ENCODE results near the gene ESYT3.
"Not testable (repeated sequence)": the region's sequence is repeated elsewhere in the genome, so short reads cannot be mapped to it uniquely, and the experiment has no call there.

Gene ESYT3

GRCh38 chr3:138443521-138444503 is 9.4 kb downstream of the ESYT3 start:
- DNase-seq = no peak

GRCh38 chr3:138445236-138445635 is 10.8 kb downstream of the ESYT3 start:
- DNase-seq = no peak

- DNase-seq = no peak
Measured at GRCh38 chr3:138445654-138446053, 11.2 kb downstream of the ESYT3 start.

- no peak for DNase-seq
Measured at GRCh38 chr3:138448631-138449030, 14.2 kb downstream of the ESYT3 start.

- DNase-seq = no peak
Measured at GRCh38 chr3:138449490-138449889, 15.1 kb downstream of the ESYT3 start.

- DNase-seq = no peak
Measured at GRCh38 chr3:138450181-138450580, 15.8 kb downstream of the ESYT3 start.

GRCh38 chr3:138450704-138451424 is 16.4 kb downstream of the ESYT3 start:
- no peak for DNase-seq

GRCh38 chr3:138451595-138452162 is 17.3 kb downstream of the ESYT3 start:
- no peak for DNase-seq

GRCh38 chr3:138452436-138452835 is 18.0 kb downstream of the ESYT3 start:
- no peak for DNase-seq

GRCh38 chr3:138453940-138454339 is 19.5 kb downstream of the ESYT3 start:
- DNase-seq = not testable (repeated sequence)

GRCh38 chr3:138455801-138456716 is 21.6 kb downstream of the ESYT3 start:
- peak; percentile 36 for DNase-seq

GRCh38 chr3:138456961-138457862 is 22.8 kb downstream of the ESYT3 start:
- peak; percentile 40 for DNase-seq

GRCh38 chr3:138457863-138458735 is 23.7 kb downstream of the ESYT3 start:
- peak; percentile 38 for DNase-seq

GRCh38 chr3:138458774-138459499 is 24.5 kb downstream of the ESYT3 start:
- no peak for DNase-seq

- DNase-seq = peak; percentile 44
Measured at GRCh38 chr3:138459619-138460535, 25.5 kb downstream of the ESYT3 start.

- DNase-seq = peak; percentile 35
Measured at GRCh38 chr3:138460536-138461205, 26.3 kb downstream of the ESYT3 start.

- no peak for DNase-seq
Measured at GRCh38 chr3:138461246-138461645, 26.8 kb downstream of the ESYT3 start.

- peak; percentile 34 for DNase-seq
Measured at GRCh38 chr3:138461896-138462295, 27.5 kb downstream of the ESYT3 start.

All from activated CD8-positive, alpha-beta memory T cell treated with anti-CD3 and anti-CD28 coated beads, Interleukin-2, amount 50 U/mL, for 48 hours (primary cell).